HTR-8/SVneo (cell line): ENCODE data around the gene DGCR6L.
A peak's percentile ranks its signal among the peaks of the same experiment; 100 is the strongest.
"Not testable (repeated sequence)": the region's sequence is repeated elsewhere in the genome, so short reads cannot be mapped to it uniquely, and the experiment has no call there.

Experiments
- DNase-seq: peaks from one replicate; pipeline ENCODE4 v3.0.0; 2011; ENCODE audit warnings: low spot score, mixed read lengths; ENCODE audit not compliant: insufficient read length
- FAIRE-seq: peaks from 2 replicates; lab custom pipeline; 2011; peaks lifted over from hg19 to GRCh38; lab: Jason Lieb, UNC

DGCR6L gene

GRCh38 chr22:20296598-20296997 is 23.3 kb downstream of the DGCR6L start:
- DNase-seq, result no peak
- FAIRE-seq, result no peak

GRCh38 chr22:20295262-20296064 is 24.4 kb downstream of the DGCR6L start:
- DNase-seq (no peak), FAIRE-seq (no peak)

GRCh38 chr22:20292673-20293232 is 27.1 kb downstream of the DGCR6L start:
- DNase-seq (no peak), FAIRE-seq (no peak)

DNA sequence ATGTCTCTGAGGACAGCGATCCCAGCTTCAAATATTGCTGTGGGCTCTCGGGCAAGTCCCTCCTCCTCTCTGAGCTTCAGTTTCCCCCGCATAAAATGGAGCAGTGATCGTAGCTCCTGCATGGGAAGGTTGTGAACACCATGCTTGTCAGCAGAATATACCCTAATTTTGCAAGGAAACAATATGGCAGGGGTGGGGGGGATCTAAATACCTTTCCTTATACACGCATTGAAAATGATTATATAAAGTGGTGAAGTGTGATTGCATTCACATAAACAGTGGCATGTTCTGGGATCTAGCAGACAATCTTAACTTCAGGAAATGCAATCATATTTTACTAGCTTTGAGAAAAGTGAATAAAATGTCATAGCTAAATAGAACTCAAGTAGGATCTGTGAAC is 27.8 kb downstream of the DGCR6L start:
- FAIRE-seq (no peak), DNase-seq (no peak)

GRCh38 chr22:20291604-20292063 is 28.2 kb downstream of the DGCR6L start:
- no peak for DNase-seq
- FAIRE-seq, result no peak

GRCh38 chr22:20291249-20291586 is 28.6 kb downstream of the DGCR6L start:
- FAIRE-seq (no peak), DNase-seq (no peak)

DNA sequence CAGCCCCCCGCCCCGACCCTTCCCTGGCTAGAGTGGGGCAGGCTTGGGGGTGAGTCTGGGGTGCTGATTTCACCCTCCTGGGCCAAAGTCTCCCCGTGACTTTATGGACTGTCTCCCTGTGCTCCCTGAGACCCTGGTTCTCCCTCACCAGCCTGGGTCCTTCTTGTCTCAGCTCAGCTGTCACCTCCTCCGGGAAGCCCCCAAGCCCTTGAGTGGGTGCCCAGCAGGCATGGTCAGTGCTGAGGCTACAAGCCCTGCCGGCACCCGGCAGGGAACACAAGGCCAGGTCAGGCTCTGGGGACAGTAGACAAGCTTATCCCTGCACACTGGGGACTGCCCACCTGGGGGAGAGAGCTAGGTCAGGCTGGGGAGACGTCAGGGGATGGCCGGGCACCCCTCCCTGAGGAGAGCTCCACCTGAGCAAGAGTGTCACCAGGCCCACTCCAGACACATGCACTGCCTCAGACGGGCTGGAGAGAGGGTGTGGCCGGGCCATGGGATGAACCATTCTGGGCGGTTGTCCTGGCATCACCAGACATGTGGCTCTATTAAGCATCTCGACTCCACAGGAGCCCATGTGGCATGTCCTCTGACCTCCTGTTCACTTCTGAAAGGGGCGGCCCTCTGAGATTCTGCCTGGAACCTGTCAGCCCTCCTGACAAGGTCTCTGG is 29.1 kb downstream of the DGCR6L start:
- FAIRE-seq (no peak), DNase-seq (no peak)

GRCh38 chr22:20290045-20290392 is 29.8 kb downstream of the DGCR6L start:
- DNase-seq (no peak), FAIRE-seq (no peak)

DNA sequence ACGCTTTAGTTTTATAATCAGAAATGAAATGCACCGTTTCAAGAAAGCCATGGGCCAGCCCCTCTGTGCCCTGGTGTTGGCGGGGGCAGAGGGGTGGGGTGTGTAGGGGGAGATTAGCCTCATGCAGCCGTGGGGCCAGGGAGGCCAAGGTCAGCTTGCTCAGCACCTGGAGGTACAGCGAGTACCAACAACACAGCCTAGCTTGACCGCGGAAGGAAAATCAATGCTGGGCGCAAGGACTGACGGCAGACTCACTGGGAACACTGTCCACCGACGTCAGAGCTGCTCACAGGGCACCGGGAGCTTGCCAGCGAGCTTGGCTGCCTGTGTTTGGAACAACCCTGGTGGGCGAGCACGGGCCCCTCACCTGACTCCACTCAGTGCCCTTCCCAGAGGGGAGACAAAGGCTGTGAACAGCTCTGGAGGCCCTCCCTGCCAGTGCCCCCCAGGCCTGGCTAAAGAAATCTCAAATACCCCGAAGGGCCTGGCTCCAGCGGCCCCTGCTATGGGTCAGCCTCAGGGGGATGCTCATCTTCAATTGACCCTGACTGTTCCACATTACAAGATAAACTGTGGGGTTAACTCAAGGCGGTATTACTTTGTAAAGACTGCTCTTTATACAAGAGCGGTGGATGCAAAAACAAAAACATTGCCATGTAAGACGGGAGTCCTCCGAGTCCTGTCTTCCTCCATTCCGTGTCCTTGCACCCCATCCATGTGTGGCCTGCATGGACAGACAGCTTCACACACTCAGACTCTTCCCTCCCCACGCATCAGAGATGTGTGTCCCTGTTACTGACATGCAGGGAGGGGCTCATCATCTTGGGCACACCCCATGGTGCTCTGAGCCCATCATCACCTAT is 30.4 kb downstream of the DGCR6L start:
- not testable (repeated sequence) for DNase-seq
- peak; percentile 4 for FAIRE-seq

GRCh38 chr22:20286784-20287423 is 33.0 kb downstream of the DGCR6L start:
- peak; percentile 44 for FAIRE-seq
- not testable (repeated sequence) for DNase-seq

DNA sequence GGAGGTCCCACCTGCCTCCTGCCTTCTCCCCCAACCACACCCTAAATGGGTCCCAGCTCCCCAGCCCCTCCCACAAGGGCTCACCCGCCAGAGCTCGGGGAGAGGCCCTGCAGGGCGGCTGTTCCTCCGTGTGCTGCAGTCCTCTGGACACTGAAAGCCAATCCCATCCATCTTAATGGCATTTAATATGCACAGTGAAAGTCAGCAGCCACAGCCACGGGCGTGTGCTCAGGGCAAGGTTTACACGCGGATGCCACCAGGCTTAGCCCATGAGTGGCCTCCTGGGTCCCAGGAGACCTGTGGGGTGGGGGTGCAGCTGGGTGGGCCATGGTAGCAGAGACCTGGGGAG is 33.6 kb downstream of the DGCR6L start:
- DNase-seq, FAIRE-seq: not testable (repeated sequence)

- FAIRE-seq, result peak; percentile 54
- peak; percentile 23 for DNase-seq
Measured at GRCh38 chr22:20285473-20286311, 34.2 kb downstream of the DGCR6L start.

DNA sequence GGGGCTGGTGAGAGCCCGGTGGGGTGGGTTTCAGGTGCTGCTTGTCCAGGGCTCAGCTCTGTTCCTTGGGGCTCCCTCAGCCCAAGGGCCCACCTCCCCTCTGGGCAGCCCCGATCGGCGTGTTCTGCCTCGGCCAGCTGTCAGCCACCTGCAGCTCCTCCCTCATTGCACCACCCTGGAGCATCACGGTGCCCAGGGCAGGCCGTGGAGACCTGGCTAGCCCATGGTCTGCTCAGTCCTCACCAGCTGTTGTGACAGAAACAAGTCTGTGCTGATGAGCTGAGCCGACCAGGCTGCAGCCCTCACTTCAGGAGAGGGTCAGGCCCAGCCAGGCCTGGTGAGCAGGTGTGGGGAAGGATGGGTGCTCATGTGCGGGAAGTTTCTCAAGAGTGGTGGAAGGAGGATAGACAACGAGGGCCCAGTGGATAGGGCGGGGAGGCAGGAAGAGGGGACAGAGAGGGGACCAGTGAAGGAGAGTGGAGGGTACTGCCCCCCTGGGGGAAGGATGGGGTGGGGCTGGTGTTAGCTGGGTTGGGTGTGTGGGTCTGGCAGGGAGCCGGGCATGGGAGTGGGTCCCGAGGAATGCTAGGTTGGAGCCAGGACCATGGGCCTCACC is 35.3 kb downstream of the DGCR6L start:
- no peak for DNase-seq
- no peak for FAIRE-seq

GRCh38 chr22:20283674-20284066 is 36.2 kb downstream of the DGCR6L start:
- FAIRE-seq (no peak), DNase-seq (no peak)

- DNase-seq (no peak), FAIRE-seq (no peak)
Measured at GRCh38 chr22:20282901-20283673, 36.8 kb downstream of the DGCR6L start.

- FAIRE-seq, result no peak
- no peak for DNase-seq
Measured at GRCh38 chr22:20281891-20282290, 38.0 kb downstream of the DGCR6L start.

- FAIRE-seq, DNase-seq: not testable (repeated sequence)
Measured at GRCh38 chr22:20281473-20281872, 38.4 kb downstream of the DGCR6L start.

- no peak for DNase-seq
- FAIRE-seq, result no peak
Measured at GRCh38 chr22:20280866-20281265, 39.0 kb downstream of the DGCR6L start.
